PC-9 (cell line): ENCODE data around the gene SCARB1. TPM values are rescaled to one million over a fixed set of nuclear protein-coding genes. Genes with fewer than 3 reads are reported as not detected.

Experiments used
- BruUV-seq: library from RNA; stranded (reverse); fragments of 400-500 nt; replicated peaks from 2 replicates; lab custom pipeline; 2021; lab: Mats Ljungman, UMichigan
- CTCF ChIA-PET: fragments of 300-600 bp; sonication (Branson Sonifier 250); formaldehyde crosslinking; loops from one replicate; lab custom pipeline; 2022; ENCODE audit warnings: antibody characterized with exemption; lab: Charles Lee
- POLR2A ChIA-PET: fragments of 300-600 bp; sonication (Branson Sonifier 250); formaldehyde crosslinking; loops from one replicate; lab custom pipeline; 2022; ENCODE audit warnings: antibody characterized with exemption; ENCODE audit not compliant: unreplicated experiment; lab: Charles Lee
- DNase-seq, 2 experiments: peaks; one replicate each; pipeline versions ENCODE4 v3.0.0 to v3.0.0-alpha.2; 2015 to 2022; ENCODE audit warnings: mixed read lengths in 1 of 2
- H2AFZ ChIP-seq: fragments of 200-600 bp; sonication (generic); 2 replicates; pipeline ENCODE4 v1.8.1; 2017; ENCODE audit warnings: antibody characterized with exemption
- H3F3A ChIP-seq: fragments of 200-600 bp; sonication (generic); 2 replicates; pipeline ENCODE4 v1.8.1; 2017; ENCODE audit warnings: antibody characterized with exemption, mild to moderate bottlenecking, low read depth; ENCODE audit not compliant: insufficient read depth
- H3K27ac ChIP-seq: fragments of 200-600 bp; sonication (generic); 2 replicates; pipeline ENCODE4 v1.6.1; 2016; ENCODE audit warnings: mixed run types
- H3K27me3 ChIP-seq: fragments of 200-600 bp; sonication (generic); 2 replicates; pipeline ENCODE4 v1.6.1; 2016; ENCODE audit warnings: low read depth, mixed run types; ENCODE audit not compliant: insufficient read depth
- H3K36me3 ChIP-seq: fragments of 200-600 bp; sonication (generic); 2 replicates; pipeline ENCODE4 v1.6.1; 2016; ENCODE audit warnings: low read depth, mixed run types
- H3K4me1 ChIP-seq: fragments of 200-600 bp; sonication (generic); replicated peaks from 2 replicates; pipeline ENCODE4 v1.6.1; 2016; ENCODE audit warnings: mixed run types; ENCODE audit not compliant: insufficient read depth
- H3K4me2 ChIP-seq: fragments of 200-600 bp; sonication (generic); 2 replicates; pipeline ENCODE4 v1.6.1; 2017; ENCODE audit warnings: mixed run types
- H3K4me3 ChIP-seq: fragments of 200-600 bp; sonication (generic); 2 replicates; pipeline ENCODE4 v1.6.1; 2016; ENCODE audit warnings: mixed run types
- H3K79me2 ChIP-seq: fragments of 200-600 bp; sonication (generic); 2 replicates; pipeline ENCODE4 v1.6.1; 2017; ENCODE audit warnings: low read depth, mixed run types
- H3K9me2 ChIP-seq: fragments of 200-600 bp; sonication (generic); 2 replicates; pipeline ENCODE4 v1.8.1; 2017; ENCODE audit warnings: mild to moderate bottlenecking; ENCODE audit not compliant: insufficient read depth
- H3K9me3 ChIP-seq: fragments of 200-600 bp; sonication (generic); 2 replicates; pipeline ENCODE4 v1.8.1; 2016; ENCODE audit warnings: low read depth; ENCODE audit not compliant: insufficient read depth
- H4K20me1 ChIP-seq: fragments of 200-600 bp; sonication (generic); 2 replicates; pipeline ENCODE4 v1.8.1; 2017; ENCODE audit not compliant: insufficient read depth
- CTCF ChIP-seq: fragments of 200-600 bp; sonication (generic); conservative IDR thresholded peaks from 2 replicates; pipeline ENCODE4 v1.6.1; 2017; ENCODE audit warnings: mixed run types, antibody characterized with exemption, mild to moderate bottlenecking, moderate library complexity
- EZH2 ChIP-seq: fragments of 200-600 bp; sonication (generic); IDR thresholded peaks from 2 replicates; pipeline ENCODE4 v1.8.0; 2017; ENCODE audit warnings: antibody characterized with exemption, low read depth
- intact Hi-C: fragments of 100-400 bp; cut with micrococcal nuclease; formaldehyde crosslinking; loops from one replicate; pipeline ENCODE4 v1.10.0; 2022; ENCODE audit not compliant: unreplicated experiment
- total RNA-seq: library from RNA; stranded (reverse); gene quantifications from 2 replicates; pipeline ENCODE4 v1.2.3, GENCODE V29; 2021

The SCARB1 gene
- total RNA-seq, 1 experiment from 2014 or later, result 49.6 TPM

- POLR2A ChIA-PET, result no interaction called here
- H3K9me3 ChIP-seq, result no peaks in the 10 kb centered on the region
- BruUV-seq, result no TSS peak
- H3K79me2 ChIP-seq, result no peaks in the 10 kb centered on the region
- peak in 1 of 2 experiments; percentile 57 for DNase-seq
- peaks cover 48% of the 10 kb centered on the region for H3F3A ChIP-seq
- no peaks in the 10 kb centered on the region for H4K20me1 ChIP-seq
- no peaks in the 10 kb centered on the region for H3K9me2 ChIP-seq
- H2AFZ ChIP-seq, result no peak overlapping the region
- CTCF ChIA-PET, result no interaction called here
- H3K27ac ChIP-seq, result peak overlapping the region; percentile 91
- H3K36me3 ChIP-seq, result no peaks in the 10 kb centered on the region
- intact Hi-C loops, result loop anchor here (1.0 to 5.0 kb wide), 2 partner anchors 221 to 287 kb away; no protein-coding TSS in a partner anchor
- no peak for TF ChIP-seq EZH2
- TF ChIP-seq CTCF, result peak; percentile 55; the same call in 1 of the 2 replicates
- H3K4me2 ChIP-seq, result peak overlapping the region; percentile 61; the same call in 1 of the 2 replicates
- H3K27me3 ChIP-seq, result no peaks in the 10 kb centered on the region
- H3K4me1 ChIP-seq, result peaks cover 38% of the 10 kb centered on the region
- H3K4me3 ChIP-seq, result no peak overlapping the region
Measured at GRCh38 chr12:124727922-124728321, 135.7 kb downstream of the SCARB1 start.

GRCh38 chr12:124727264-124727800, 136.3 kb downstream of the SCARB1 start:
- TF ChIP-seq EZH2 (no peak), CTCF (no peak)
- no peaks in the 10 kb centered on the region for H4K20me1 ChIP-seq
- DNase-seq, result peak; percentile 86 to 97
- peak overlapping the region; percentile 61 for H3K4me2 ChIP-seq
- H3K9me3 ChIP-seq, result no peaks in the 10 kb centered on the region
- H3K27me3 ChIP-seq, result no peaks in the 10 kb centered on the region
- ChIA-PET CTCF (interaction anchor here (0.6 kb wide), 1 partner anchor 117 kb away, joined by 4 read pairs; no protein-coding TSS in a partner anchor), POLR2A (interaction anchor here (0.6 kb wide), 1 partner anchor 942 kb away, joined by 3 read pairs; no protein-coding TSS in a partner anchor)
- H3K79me2 ChIP-seq, result no peaks in the 10 kb centered on the region
- no peaks in the 10 kb centered on the region for H3K9me2 ChIP-seq
- intact Hi-C loops, result loop anchor here (1.0 to 5.0 kb wide), 2 partner anchors 220 to 286 kb away; no protein-coding TSS in a partner anchor
- H2AFZ ChIP-seq, result no peak overlapping the region
- H3F3A ChIP-seq, result peaks cover 48% of the 10 kb centered on the region
- peak overlapping the region; percentile 91 for H3K27ac ChIP-seq
- peaks cover 44% of the 10 kb centered on the region for H3K4me1 ChIP-seq
- H3K36me3 ChIP-seq, result no peaks in the 10 kb centered on the region
- BruUV-seq, result no TSS peak
- H3K4me3 ChIP-seq, result no peak overlapping the region

Other genes starting within 250 kb of the SCARB1 start
- gene UBC, start 50.8 kb upstream of the SCARB1 start, total RNA-seq, result 748 and 783 TPM in 2 replicates
- 19.5 and 20.2 TPM in 2 replicates for gene DHX37, start 125.3 kb upstream of the SCARB1 start, total RNA-seq
- gene BRI3BP, start 129.8 kb upstream of the SCARB1 start, total RNA-seq, result 11.6 and 19.4 TPM in 2 replicates
- gene AACS, start 201.6 kb upstream of the SCARB1 start, total RNA-seq, result 46.8 and 48.5 TPM in 2 replicates